HepG2 (cell line): Measurements from ENCODE around the gene MCC.

ENCODE experiments used
- EZH2 ChIP-seq: conservative IDR thresholded peaks from 2 replicates; pipeline ENCODE4 v1.6.1; 2012; ENCODE audit warnings: mild to moderate bottlenecking, low read depth, low read length, moderate library complexity
- FOSL2 ChIP-seq: sonication (generic); formaldehyde crosslinking; IDR thresholded peaks from 2 replicates; pipeline ENCODE4 v1.4.0; 2020; ENCODE audit warnings: missing genetic modification reagents

DNA sequence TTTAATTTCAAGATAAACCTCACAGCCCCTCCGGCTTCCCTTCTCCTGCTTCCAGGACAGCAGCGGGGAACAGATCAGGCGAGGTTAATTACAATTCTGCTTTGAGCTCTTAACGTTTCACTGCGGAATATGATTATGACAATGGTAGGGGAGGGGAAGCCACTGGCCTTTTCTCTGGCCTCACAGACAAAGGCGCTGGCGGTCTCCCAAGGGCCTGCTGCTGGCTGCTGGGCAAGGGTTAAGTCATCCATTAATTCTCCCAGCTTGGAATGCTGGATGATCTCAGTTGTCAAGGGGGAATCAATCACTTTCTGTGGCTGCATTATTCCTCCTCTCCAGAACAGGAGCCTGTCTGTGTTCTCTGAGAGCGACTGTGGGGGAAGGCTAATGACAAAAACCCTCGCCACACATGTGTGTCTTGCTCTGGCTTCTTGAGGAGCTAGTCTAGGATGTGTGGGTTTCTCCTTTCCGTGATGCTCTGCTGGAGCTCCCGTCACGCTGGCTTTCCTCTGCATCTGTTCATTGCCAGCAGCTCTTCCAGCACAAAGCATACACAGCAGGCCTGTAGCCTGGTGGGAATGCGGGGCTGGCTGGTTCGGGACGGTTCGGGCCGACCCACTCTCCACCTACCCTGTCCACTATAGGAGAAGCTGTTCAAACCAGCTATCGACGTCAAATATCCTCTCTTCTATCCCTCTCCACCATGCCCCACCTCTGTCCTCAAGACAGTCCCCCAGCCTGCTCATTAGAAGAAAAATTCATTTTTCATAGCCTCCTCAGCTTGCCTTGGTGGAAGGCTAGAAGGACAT, 428.8 kb downstream of the MCC start:
- no peak for TF ChIP-seq EZH2
- TF ChIP-seq FOSL2, result no peak
